Chondrocyte (in vitro differentiated cells): ENCODE data around the gene UNC5B. TPM values are rescaled to one million over a fixed set of nuclear protein-coding genes. Genes with fewer than 3 reads are reported as not detected.
A peak's percentile ranks its signal among the peaks of the same experiment; 100 is the strongest.

Experiments
- DNase-seq: peaks from one replicate; pipeline ENCODE4 v3.0.0; 2021; ENCODE audit warnings: mixed read lengths, low spot score
- H3K27ac Mint-ChIP-seq: one replicate; pipeline ENCODE4 v1.8.0; 2021; ENCODE audit warnings: mild to moderate bottlenecking, moderate library complexity, mixed read lengths; ENCODE audit not compliant: unreplicated experiment
- H3K27me3 Mint-ChIP-seq: 2 replicates; pipeline ENCODE4 v1.8.0; 2021; ENCODE audit warnings: low read depth, mixed read lengths
- H3K36me3 Mint-ChIP-seq: 2 replicates; pipeline ENCODE4 v1.8.0; 2021; ENCODE audit warnings: low read depth, mixed read lengths
- H3K4me1 Mint-ChIP-seq: 2 replicates; pipeline ENCODE4 v1.8.0; 2021; ENCODE audit warnings: low read depth, mild to moderate bottlenecking, mixed read lengths
- H3K4me3 Mint-ChIP-seq: one replicate; pipeline ENCODE4 v1.8.0; 2021; ENCODE audit warnings: mild to moderate bottlenecking, moderate library complexity, mixed read lengths; ENCODE audit not compliant: unreplicated experiment
- H3K9me3 Mint-ChIP-seq: 2 replicates; pipeline ENCODE4 v1.8.0; 2021; ENCODE audit warnings: low read depth, mixed read lengths
- total RNA-seq: library from RNA; stranded (reverse); gene quantifications from 3 replicates; pipeline ENCODE4 v1.2.1, GENCODE V29; 2021
- TF ChIP-seq, protein P1 (sequence below): fragments of 200-600 bp; sonication (generic); IDR thresholded peaks from 2 replicates; pipeline ENCODE4 v1.5.0; 2021; ENCODE audit warnings: antibody characterized with exemption, mild to moderate bottlenecking, moderate library complexity

UNC5B gene
- total RNA-seq, 1 donor from 2014 or later: 57.9 TPM

- DNase-seq: no peak
- Mint-ChIP-seq H3K36me3 (no peaks in the 10 kb centered on the region), H3K9me3 (no peaks in the 10 kb centered on the region), H3K27me3 (no peaks in the 10 kb centered on the region), H3K4me3 (peak overlapping the region; percentile 2), H3K27ac (peak overlapping the region; percentile 94), H3K4me1 (peaks cover 75% of the 10 kb centered on the region)
- TF ChIP-seq, protein P1, sequence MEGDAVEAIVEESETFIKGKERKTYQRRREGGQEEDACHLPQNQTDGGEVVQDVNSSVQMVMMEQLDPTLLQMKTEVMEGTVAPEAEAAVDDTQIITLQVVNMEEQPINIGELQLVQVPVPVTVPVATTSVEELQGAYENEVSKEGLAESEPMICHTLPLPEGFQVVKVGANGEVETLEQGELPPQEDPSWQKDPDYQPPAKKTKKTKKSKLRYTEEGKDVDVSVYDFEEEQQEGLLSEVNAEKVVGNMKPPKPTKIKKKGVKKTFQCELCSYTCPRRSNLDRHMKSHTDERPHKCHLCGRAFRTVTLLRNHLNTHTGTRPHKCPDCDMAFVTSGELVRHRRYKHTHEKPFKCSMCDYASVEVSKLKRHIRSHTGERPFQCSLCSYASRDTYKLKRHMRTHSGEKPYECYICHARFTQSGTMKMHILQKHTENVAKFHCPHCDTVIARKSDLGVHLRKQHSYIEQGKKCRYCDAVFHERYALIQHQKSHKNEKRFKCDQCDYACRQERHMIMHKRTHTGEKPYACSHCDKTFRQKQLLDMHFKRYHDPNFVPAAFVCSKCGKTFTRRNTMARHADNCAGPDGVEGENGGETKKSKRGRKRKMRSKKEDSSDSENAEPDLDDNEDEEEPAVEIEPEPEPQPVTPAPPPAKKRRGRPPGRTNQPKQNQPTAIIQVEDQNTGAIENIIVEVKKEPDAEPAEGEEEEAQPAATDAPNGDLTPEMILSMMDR: no peak
Observed at GRCh38 chr10:71234004-71234894, 21.9 kb downstream of the UNC5B start.

GRCh38 chr10:71234970-71235685 is 22.8 kb downstream of the UNC5B start:
- Mint-ChIP-seq H3K4me1 (peaks cover 76% of the 10 kb centered on the region), H3K9me3 (no peaks in the 10 kb centered on the region), H3K27ac (peak overlapping the region; percentile 94), H3K36me3 (no peaks in the 10 kb centered on the region), H3K27me3 (no peaks in the 10 kb centered on the region), H3K4me3 (peak overlapping the region; percentile 31)
- no peak for DNase-seq
- TF ChIP-seq, protein P1: no peak

- peak overlapping the region; percentile 94 for H3K27ac Mint-ChIP-seq
- no peaks in the 10 kb centered on the region for H3K27me3 Mint-ChIP-seq
- H3K36me3 Mint-ChIP-seq: no peaks in the 10 kb centered on the region
- H3K9me3 Mint-ChIP-seq: no peaks in the 10 kb centered on the region
- peaks cover 80% of the 10 kb centered on the region for H3K4me1 Mint-ChIP-seq
- no peak overlapping the region for H3K4me3 Mint-ChIP-seq
- TF ChIP-seq, protein P1: no peak
- no peak for DNase-seq
Observed at GRCh38 chr10:71235808-71236207, 23.4 kb downstream of the UNC5B start.

- peaks cover 85% of the 10 kb centered on the region for H3K4me1 Mint-ChIP-seq
- DNase-seq: no peak
- no peaks in the 10 kb centered on the region for H3K9me3 Mint-ChIP-seq
- TF ChIP-seq, protein P1: no peak
- H3K27me3 Mint-ChIP-seq: no peaks in the 10 kb centered on the region
- no peak overlapping the region for H3K4me3 Mint-ChIP-seq
- no peaks in the 10 kb centered on the region for H3K36me3 Mint-ChIP-seq
- peak overlapping the region; percentile 94 for H3K27ac Mint-ChIP-seq
Observed at GRCh38 chr10:71236286-71236685, 23.9 kb downstream of the UNC5B start.

- no peaks in the 10 kb centered on the region for H3K9me3 Mint-ChIP-seq
- DNase-seq: no peak
- peaks cover 88% of the 10 kb centered on the region for H3K4me1 Mint-ChIP-seq
- H3K4me3 Mint-ChIP-seq: no peak overlapping the region
- H3K27me3 Mint-ChIP-seq: no peaks in the 10 kb centered on the region
- TF ChIP-seq, protein P1: no peak
- no peaks in the 10 kb centered on the region for H3K36me3 Mint-ChIP-seq
- peak overlapping the region; percentile 27 for H3K27ac Mint-ChIP-seq
Observed at GRCh38 chr10:71236822-71237682, 24.7 kb downstream of the UNC5B start.
